Body of pancreas (tissue), 4 donors: ENCODE data around the gene FTCD. TPM values are rescaled to one million over a fixed set of nuclear protein-coding genes. Genes with fewer than 3 reads are reported as not detected.

Experiments
- ATAC-seq: fragments of 150-250 bp; one replicate; pipeline ENCODE4 v1.9.1; 2016
- DNase-seq, 4 donors: peaks; one replicate each; pipeline ENCODE4 v3.0.0-alpha.2; 2019
- H3K27ac ChIP-seq, 4 donors: fragments of 200-600 bp; sonication (generic); 1 replicate in 3 of 4; 2 replicates in 1 of 4; pipeline versions ENCODE4 v1.5.1 to v1.6.1; 2016 to 2019; ENCODE audit warnings: mild to moderate bottlenecking in 1 of 4, mixed read lengths in 1 of 4, moderate library complexity in 1 of 4
- H3K27me3 ChIP-seq, 2 donors: fragments of 200-600 bp; sonication (generic); one replicate each; pipeline ENCODE4 v1.6.0; 2016; ENCODE audit warnings: mild to moderate bottlenecking in 1 of 2
- H3K36me3 ChIP-seq, 2 donors: fragments of 200-600 bp; sonication (generic); replicated peaks in 1 of 2; 2 replicates each; pipeline ENCODE4 v1.5.1; 2016; ENCODE audit warnings: low read depth in 2 of 2; ENCODE audit not compliant: insufficient read depth in 1 of 2
- H3K4me1 ChIP-seq: fragments of 200-600 bp; sonication (generic); one replicate; pipeline ENCODE4 v1.6.0; 2016
- H3K4me3 ChIP-seq, 2 donors: fragments of 200-600 bp; sonication (generic); 1 replicate in 1 of 2; 2 replicates in 1 of 2; pipeline ENCODE4 v1.5.1; 2016 to 2019
- H3K9me3 ChIP-seq, 3 donors: fragments of 200-600 bp; sonication (generic); 1 replicate in 2 of 3; 2 replicates in 1 of 3; pipeline ENCODE4 v1.5.1; 2016
- POLR2A ChIP-seq, 3 donors: fragments of 450-650 bp; IDR thresholded peaks; one replicate each; pipeline ENCODE4 v1.6.1; 2016; ENCODE audit warnings: antibody characterized with exemption in 3 of 3, mild to moderate bottlenecking in 2 of 3
- WGBS, 2 donors: methylation state at CpG; one replicate each; pipeline ENCODE4 v1.1.5; 2017; 5-methylcytosine and 5-hydroxymethylcytosine counted together
- intact Hi-C: fragments of 100-400 bp; cut with DNase I; formaldehyde crosslinking; loops from one replicate; pipeline ENCODE4 v1.15.1; 2023
- total RNA-seq, 2 donors: library from RNA; depleted of rRNA; stranded (reverse); fragments of >200 nt; gene quantifications; one replicate each; pipeline ENCODE4 v1.1.0, GENCODE V29; 2016
- TF ChIP-seq, protein P1 (sequence below), 7 experiments: fragments of 450-650 bp in 4 of 7; fragments of 200-600 bp in 3 of 7; sonication (generic) in 3 of 7; IDR thresholded peaks; one replicate each; pipeline ENCODE4 v1.5.1; 2016 to 2019; ENCODE audit warnings: antibody characterized with exemption in 7 of 7

Gene FTCD
- total RNA-seq, 2 donors from 2014 or later = 0.33 TPM; not detected in 1

DNA sequence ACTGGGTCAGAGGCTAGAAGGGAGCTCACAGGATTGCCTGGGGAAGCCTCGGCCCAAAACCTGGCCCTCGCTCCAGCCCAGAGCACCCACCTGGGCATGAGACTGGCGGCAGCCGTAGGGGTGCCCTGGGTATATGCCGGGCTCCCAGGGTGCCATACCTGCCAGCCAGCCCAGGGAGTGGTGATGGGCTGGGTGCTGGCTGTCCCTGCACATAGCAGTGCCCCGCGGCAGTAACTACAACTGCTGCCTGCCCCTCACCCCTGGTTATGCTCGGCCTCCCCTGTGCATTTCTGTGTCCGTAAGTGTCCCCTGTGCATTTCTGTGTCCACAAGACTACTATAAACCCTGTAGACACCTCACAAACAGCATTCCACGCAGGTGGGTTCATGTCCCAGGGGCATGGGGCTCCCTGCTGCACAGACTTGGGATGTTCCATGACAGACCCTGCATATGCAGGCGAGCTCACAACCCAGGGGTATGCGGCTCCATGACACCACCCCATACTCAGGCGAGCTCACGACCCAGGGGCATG lies 34.6 kb upstream of the FTCD start:
- no peaks in the 10 kb centered on the region for H3K9me3 ChIP-seq
- H3K27ac ChIP-seq = no peak overlapping the region
- DNase-seq (no peak), ATAC-seq (no peak)
- no peaks in the 10 kb centered on the region for H3K27me3 ChIP-seq
- H3K4me3 ChIP-seq = no peak overlapping the region
- H3K4me1 ChIP-seq = no peaks in the 10 kb centered on the region
- peaks cover 0 to 16% of the 10 kb centered on the region in 2 donors for H3K36me3 ChIP-seq
- intact Hi-C loops = no loop called here
- TF ChIP-seq, protein P1, sequence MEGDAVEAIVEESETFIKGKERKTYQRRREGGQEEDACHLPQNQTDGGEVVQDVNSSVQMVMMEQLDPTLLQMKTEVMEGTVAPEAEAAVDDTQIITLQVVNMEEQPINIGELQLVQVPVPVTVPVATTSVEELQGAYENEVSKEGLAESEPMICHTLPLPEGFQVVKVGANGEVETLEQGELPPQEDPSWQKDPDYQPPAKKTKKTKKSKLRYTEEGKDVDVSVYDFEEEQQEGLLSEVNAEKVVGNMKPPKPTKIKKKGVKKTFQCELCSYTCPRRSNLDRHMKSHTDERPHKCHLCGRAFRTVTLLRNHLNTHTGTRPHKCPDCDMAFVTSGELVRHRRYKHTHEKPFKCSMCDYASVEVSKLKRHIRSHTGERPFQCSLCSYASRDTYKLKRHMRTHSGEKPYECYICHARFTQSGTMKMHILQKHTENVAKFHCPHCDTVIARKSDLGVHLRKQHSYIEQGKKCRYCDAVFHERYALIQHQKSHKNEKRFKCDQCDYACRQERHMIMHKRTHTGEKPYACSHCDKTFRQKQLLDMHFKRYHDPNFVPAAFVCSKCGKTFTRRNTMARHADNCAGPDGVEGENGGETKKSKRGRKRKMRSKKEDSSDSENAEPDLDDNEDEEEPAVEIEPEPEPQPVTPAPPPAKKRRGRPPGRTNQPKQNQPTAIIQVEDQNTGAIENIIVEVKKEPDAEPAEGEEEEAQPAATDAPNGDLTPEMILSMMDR (IDR thresholded peaks at IDR 0.05) = no peak
- no peak for TF ChIP-seq POLR2A (IDR thresholded peaks at IDR 0.05)
- 93 to 95% methylated on average over 8 to 13 of the region's 14 CpGs for WGBS, 2 donors

DNA sequence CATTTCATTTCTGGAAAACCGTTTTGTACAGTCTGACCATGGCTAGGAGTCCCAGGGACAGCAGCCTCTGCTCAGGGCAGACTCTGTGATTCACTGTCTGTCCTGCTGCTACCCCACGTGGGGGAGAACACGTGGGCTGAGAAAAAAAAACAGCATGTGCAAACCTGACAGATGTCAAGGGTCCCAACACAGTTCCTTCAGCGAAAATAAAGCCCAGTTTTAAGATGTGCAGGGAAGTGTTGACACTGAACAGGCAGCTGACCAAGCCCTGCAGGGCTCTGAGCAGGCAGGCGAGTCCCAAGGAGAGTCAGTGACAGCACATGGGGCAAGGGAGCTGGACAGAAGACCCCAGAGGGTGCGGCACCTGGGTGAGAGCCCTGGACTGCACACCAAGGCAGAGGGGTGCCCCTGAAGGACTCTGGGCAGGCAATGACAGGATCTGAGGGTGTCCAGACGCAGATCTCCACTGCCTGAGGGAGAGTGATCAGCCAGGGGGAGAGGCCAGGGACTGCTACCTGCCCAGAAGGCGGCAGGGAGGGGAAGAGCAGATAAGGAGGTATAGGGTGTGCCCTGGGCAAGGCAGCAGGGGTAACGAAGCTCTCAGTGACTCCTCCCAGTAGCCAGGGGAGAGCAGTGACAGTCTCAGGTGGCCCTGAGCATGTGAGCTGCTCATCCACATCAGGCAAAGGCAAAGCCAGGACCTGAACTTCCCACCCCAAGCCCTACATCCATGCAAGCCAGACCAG lies 34.0 kb upstream of the FTCD start:
- Histone ChIP-seq H3K4me3 (no peak overlapping the region), H3K4me1 (no peaks in the 10 kb centered on the region), H3K9me3 (no peaks in the 10 kb centered on the region), H3K27ac (peak overlapping the region in 2 of 4 donors; percentile 10 to 17), H3K36me3 (peaks cover 0 to 15% of the 10 kb centered on the region in 2 donors), H3K27me3 (no peaks in the 10 kb centered on the region)
- no peak for DNase-seq
- ATAC-seq = no peak
- intact Hi-C loops = no loop called here
- WGBS, 2 donors = 83% methylated on average over 9 of the region's 9 CpGs
- TF ChIP-seq, protein P1 (IDR thresholded peaks at IDR 0.05) = no peak
- no peak for TF ChIP-seq POLR2A (IDR thresholded peaks at IDR 0.05)

DNA sequence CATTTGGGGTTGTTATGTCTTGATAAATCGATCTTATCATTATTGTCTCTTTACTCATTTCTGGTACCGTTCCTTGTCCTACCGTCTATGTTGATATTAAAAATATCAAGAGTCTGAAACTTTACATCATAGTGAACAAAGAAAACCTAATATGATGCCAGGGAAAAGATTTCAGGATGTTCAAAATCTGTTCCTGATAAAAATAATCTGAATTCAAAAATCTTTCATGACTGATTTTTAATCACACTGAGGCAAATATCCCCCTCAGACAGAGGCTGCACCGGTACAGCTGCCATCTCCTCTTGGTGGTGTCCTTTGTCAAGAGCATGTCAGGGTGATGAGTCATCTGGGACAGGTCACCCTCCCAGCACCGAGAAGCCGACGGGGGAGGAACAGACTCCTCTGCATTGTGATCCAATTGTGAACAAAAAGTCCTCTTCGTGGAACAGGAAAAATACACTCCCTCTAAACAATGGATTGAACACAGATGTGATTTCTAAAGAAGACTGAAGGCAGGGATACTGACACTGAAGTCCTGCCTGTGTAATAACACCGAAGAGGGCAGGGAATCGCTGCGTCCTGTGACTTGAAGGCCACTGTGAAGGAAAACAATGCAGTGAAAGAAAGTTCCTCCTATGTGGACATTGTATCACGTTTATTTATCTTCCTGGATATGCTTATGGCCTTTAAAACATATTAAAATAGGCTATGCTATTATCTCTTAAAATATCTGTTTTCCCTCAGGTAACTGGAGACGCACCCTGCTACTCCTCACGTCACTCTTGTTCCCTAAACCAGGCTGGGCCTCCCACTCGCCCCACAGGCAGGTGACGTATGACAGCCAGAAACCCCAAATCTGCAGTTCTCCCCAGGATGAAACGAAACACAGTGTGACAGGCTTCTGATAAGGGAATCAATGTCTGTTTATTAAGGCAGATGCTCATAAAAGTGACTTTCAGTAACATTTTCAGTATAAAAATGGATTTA lies 33.1 kb upstream of the FTCD start:
- TF ChIP-seq POLR2A (IDR thresholded peaks at IDR 0.05) = no peak
- intact Hi-C loops = no loop called here
- ATAC-seq (no peak), DNase-seq (peak in 2 of 4 donors; percentile 21 to 22)
- H3K27ac ChIP-seq = peak overlapping the region in 2 of 4 donors; percentile 10 to 17
- H3K9me3 ChIP-seq = no peaks in the 10 kb centered on the region
- no peaks in the 10 kb centered on the region for H3K27me3 ChIP-seq
- H3K4me3 ChIP-seq = no peak overlapping the region
- H3K4me1 ChIP-seq = peaks cover 4% of the 10 kb centered on the region
- WGBS, 2 donors = 57 to 61% methylated on average over 17 of the region's 17 CpGs
- peaks cover 0 to 8% of the 10 kb centered on the region in 2 donors for H3K36me3 ChIP-seq

DNA sequence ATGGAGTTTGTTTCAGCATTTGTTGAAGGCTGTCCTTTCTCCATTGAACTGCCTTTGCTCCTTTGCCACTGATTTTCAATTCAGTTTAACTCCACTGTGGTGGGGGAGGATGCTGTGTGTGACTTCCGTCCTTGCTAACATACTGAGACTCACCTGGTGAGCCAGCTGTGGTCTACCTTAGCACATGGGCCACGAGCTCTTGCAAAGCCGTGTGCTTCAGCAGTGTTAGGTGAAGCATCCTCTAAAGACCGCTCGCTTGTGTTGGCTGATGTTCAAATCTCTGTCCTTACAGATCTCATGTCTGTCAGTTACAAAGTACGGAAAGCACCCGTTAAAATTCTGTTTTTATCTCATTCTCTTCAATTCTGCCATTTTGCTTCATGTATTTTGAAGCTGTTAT lies 32.4 kb upstream of the FTCD start:
- intact Hi-C loops = no loop called here
- Histone ChIP-seq H3K27me3 (no peaks in the 10 kb centered on the region), H3K36me3 (peaks cover 0 to 4% of the 10 kb centered on the region in 2 donors), H3K4me3 (no peak overlapping the region), H3K27ac (no peak overlapping the region), H3K4me1 (peaks cover 7% of the 10 kb centered on the region), H3K9me3 (no peaks in the 10 kb centered on the region)
- ATAC-seq (no peak), DNase-seq (no peak)
- TF ChIP-seq, protein P1 (IDR thresholded peaks at IDR 0.05) = no peak
- TF ChIP-seq POLR2A (IDR thresholded peaks at IDR 0.05) = no peak
- WGBS, 2 donors = 80 to 85% methylated on average over 7 of the region's 7 CpGs

DNA sequence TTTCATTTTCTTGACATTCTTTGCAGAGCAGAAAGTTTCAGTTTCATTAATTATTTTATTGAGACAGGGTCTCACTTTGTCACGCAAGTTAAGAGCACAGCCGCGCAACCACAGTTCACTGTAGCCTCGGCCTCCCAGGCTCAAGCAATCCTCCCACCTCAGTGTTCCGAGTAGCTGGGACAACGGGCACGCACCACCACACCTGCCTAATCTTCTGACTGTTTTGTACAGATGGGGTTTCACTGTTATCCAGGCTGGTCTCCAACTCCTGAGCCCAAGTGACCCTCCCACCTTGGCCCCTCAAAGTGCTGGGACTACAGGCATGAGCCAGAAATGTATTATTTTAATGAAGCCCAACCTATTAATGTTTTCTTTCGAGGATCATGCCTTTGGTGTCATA lies 31.9 kb upstream of the FTCD start:
- intact Hi-C loops = no loop called here
- Histone ChIP-seq H3K36me3 (no peaks in the 10 kb centered on the region), H3K9me3 (no peaks in the 10 kb centered on the region), H3K27ac (no peak overlapping the region), H3K27me3 (no peaks in the 10 kb centered on the region), H3K4me1 (peaks cover 7% of the 10 kb centered on the region), H3K4me3 (no peak overlapping the region)
- DNase-seq (no peak), ATAC-seq (no peak)
- WGBS, 2 donors = 83 to 89% methylated on average over 8 of the region's 8 CpGs
- TF ChIP-seq, protein P1 (IDR thresholded peaks at IDR 0.05) = no peak
- TF ChIP-seq POLR2A (IDR thresholded peaks at IDR 0.05) = no peak
